BLaER1 (cell line): ENCODE measurements around the gene CD1D.

ENCODE experiments used
- H3K27ac ChIP-seq: shearing (Covaris generic); formaldehyde crosslinking; 2 replicates; pipeline ENCODE4 v1.8.1; 2022
- H3K27me3 ChIP-seq: shearing (Covaris generic); formaldehyde crosslinking; 2 replicates; pipeline ENCODE4 v1.8.1; 2022
- H3K36me3 ChIP-seq: shearing (Covaris generic); formaldehyde crosslinking; 2 replicates; pipeline ENCODE4 v1.8.1; 2022
- H3K4me1 ChIP-seq: shearing (Covaris generic); formaldehyde crosslinking; 2 replicates; pipeline ENCODE4 v1.8.1; 2022
- H3K4me2 ChIP-seq: shearing (Covaris generic); formaldehyde crosslinking; 2 replicates; pipeline ENCODE4 v1.8.1; 2022
- H3K4me3 ChIP-seq: shearing (Covaris generic); formaldehyde crosslinking; 2 replicates; pipeline ENCODE4 v1.8.1; 2022
- H3K9ac ChIP-seq: shearing (Covaris generic); formaldehyde crosslinking; 2 replicates; pipeline ENCODE4 v1.8.1; 2022
- H3K9me3 ChIP-seq: shearing (Covaris generic); formaldehyde crosslinking; 2 replicates; pipeline ENCODE4 v1.8.1; 2022
- H4K20me1 ChIP-seq: shearing (Covaris generic); formaldehyde crosslinking; 2 replicates; pipeline ENCODE4 v1.8.1; 2022
- Cebpa-rat ChIP-seq: shearing (Covaris generic); IDR thresholded peaks from 2 replicates; pipeline ENCODE4 v1.8.1; 2022

Gene CD1D

GRCh38 chr1:158149577-158150269 is 31.0 kb upstream of the CD1D start:
- H3K36me3 ChIP-seq: no peaks in the 10 kb centered on the region
- H3K9me3 ChIP-seq: no peaks in the 10 kb centered on the region; the same call in 1 of the 2 replicates
- no peak overlapping the region for H3K27ac ChIP-seq
- peaks cover 21% of the 10 kb centered on the region; the same call in 1 of the 2 replicates for H3K4me1 ChIP-seq
- TF ChIP-seq Cebpa-rat: no peak
- H3K27me3 ChIP-seq: no peaks in the 10 kb centered on the region
- no peak overlapping the region for H3K4me2 ChIP-seq
- no peaks in the 10 kb centered on the region for H4K20me1 ChIP-seq
- H3K9ac ChIP-seq: no peak overlapping the region
- no peak overlapping the region for H3K4me3 ChIP-seq

- no peak overlapping the region for H3K27ac ChIP-seq
- no peak overlapping the region; the same call in 1 of the 2 replicates for H3K4me2 ChIP-seq
- TF ChIP-seq Cebpa-rat: no peak
- no peak overlapping the region for H3K9ac ChIP-seq
- no peaks in the 10 kb centered on the region; the same call in 1 of the 2 replicates for H3K9me3 ChIP-seq
- H3K4me3 ChIP-seq: no peak overlapping the region
- peaks cover 21% of the 10 kb centered on the region; the same call in 1 of the 2 replicates for H3K4me1 ChIP-seq
- no peaks in the 10 kb centered on the region for H3K36me3 ChIP-seq
- H3K27me3 ChIP-seq: no peaks in the 10 kb centered on the region
- H4K20me1 ChIP-seq: no peaks in the 10 kb centered on the region
Observed at GRCh38 chr1:158150523-158150922, 30.2 kb upstream of the CD1D start.

- no peak for TF ChIP-seq Cebpa-rat
- H3K4me1 ChIP-seq: peaks cover 9% of the 10 kb centered on the region; the same call in 1 of the 2 replicates
- H3K36me3 ChIP-seq: no peaks in the 10 kb centered on the region
- H3K27ac ChIP-seq: no peak overlapping the region
- H3K9me3 ChIP-seq: no peaks in the 10 kb centered on the region; the same call in 1 of the 2 replicates
- H3K27me3 ChIP-seq: no peaks in the 10 kb centered on the region
- no peak overlapping the region for H3K4me2 ChIP-seq
- no peaks in the 10 kb centered on the region for H4K20me1 ChIP-seq
- no peak overlapping the region for H3K9ac ChIP-seq
- no peak overlapping the region for H3K4me3 ChIP-seq
Observed at GRCh38 chr1:158153179-158153578, 27.5 kb upstream of the CD1D start.

GRCh38 chr1:158153746-158154444 is 26.8 kb upstream of the CD1D start:
- peaks cover 2% of the 10 kb centered on the region; the same call in 1 of the 2 replicates for H3K4me1 ChIP-seq
- no peak overlapping the region for H3K27ac ChIP-seq
- no peak overlapping the region for H3K4me2 ChIP-seq
- H3K9me3 ChIP-seq: no peaks in the 10 kb centered on the region
- no peak overlapping the region for H3K9ac ChIP-seq
- H3K4me3 ChIP-seq: no peak overlapping the region
- no peak for TF ChIP-seq Cebpa-rat
- no peaks in the 10 kb centered on the region for H3K27me3 ChIP-seq
- H3K36me3 ChIP-seq: no peaks in the 10 kb centered on the region
- H4K20me1 ChIP-seq: no peaks in the 10 kb centered on the region

- H3K36me3 ChIP-seq: no peaks in the 10 kb centered on the region
- no peak for TF ChIP-seq Cebpa-rat
- H4K20me1 ChIP-seq: no peaks in the 10 kb centered on the region
- no peaks in the 10 kb centered on the region; the same call in 1 of the 2 replicates for H3K4me1 ChIP-seq
- H3K4me2 ChIP-seq: no peak overlapping the region
- no peak overlapping the region for H3K4me3 ChIP-seq
- no peak overlapping the region for H3K27ac ChIP-seq
- no peaks in the 10 kb centered on the region for H3K27me3 ChIP-seq
- H3K9ac ChIP-seq: no peak overlapping the region
- H3K9me3 ChIP-seq: no peaks in the 10 kb centered on the region
Observed at GRCh38 chr1:158154501-158154900, 26.2 kb upstream of the CD1D start.

- TF ChIP-seq Cebpa-rat: no peak
- Histone ChIP-seq H4K20me1 (no peaks in the 10 kb centered on the region), H3K9me3 (no peaks in the 10 kb centered on the region), H3K27me3 (no peaks in the 10 kb centered on the region), H3K4me3 (no peak overlapping the region), H3K36me3 (no peaks in the 10 kb centered on the region), H3K4me2 (no peak overlapping the region), H3K9ac (no peak overlapping the region), H3K4me1 (no peaks in the 10 kb centered on the region; the same call in 1 of the 2 replicates), H3K27ac (no peak overlapping the region)
Observed at GRCh38 chr1:158155673-158156072, 25.0 kb upstream of the CD1D start.

GRCh38 chr1:158159597-158159996 is 21.1 kb upstream of the CD1D start:
- Histone ChIP-seq H3K27ac (no peak overlapping the region), H3K4me3 (no peak overlapping the region), H3K36me3 (no peaks in the 10 kb centered on the region), H4K20me1 (no peaks in the 10 kb centered on the region), H3K27me3 (no peaks in the 10 kb centered on the region), H3K9me3 (no peaks in the 10 kb centered on the region), H3K4me1 (no peaks in the 10 kb centered on the region), H3K9ac (no peak overlapping the region), H3K4me2 (no peak overlapping the region)
- no peak for TF ChIP-seq Cebpa-rat

GRCh38 chr1:158161446-158161845 is 19.2 kb upstream of the CD1D start:
- no peaks in the 10 kb centered on the region for H3K27me3 ChIP-seq
- no peak overlapping the region for H3K4me2 ChIP-seq
- no peaks in the 10 kb centered on the region for H3K9me3 ChIP-seq
- no peak overlapping the region for H3K27ac ChIP-seq
- no peak overlapping the region for H3K4me3 ChIP-seq
- H3K36me3 ChIP-seq: no peaks in the 10 kb centered on the region
- H3K9ac ChIP-seq: no peak overlapping the region
- no peaks in the 10 kb centered on the region for H3K4me1 ChIP-seq
- no peak for TF ChIP-seq Cebpa-rat
- H4K20me1 ChIP-seq: no peaks in the 10 kb centered on the region

GRCh38 chr1:158163000-158163947 is 17.4 kb upstream of the CD1D start:
- H3K9ac ChIP-seq: no peak overlapping the region
- no peaks in the 10 kb centered on the region for H3K36me3 ChIP-seq
- H3K4me3 ChIP-seq: no peak overlapping the region
- no peaks in the 10 kb centered on the region for H3K4me1 ChIP-seq
- H4K20me1 ChIP-seq: no peaks in the 10 kb centered on the region
- no peaks in the 10 kb centered on the region for H3K27me3 ChIP-seq
- H3K4me2 ChIP-seq: no peak overlapping the region
- no peak for TF ChIP-seq Cebpa-rat
- H3K9me3 ChIP-seq: no peaks in the 10 kb centered on the region
- no peak overlapping the region for H3K27ac ChIP-seq
